Stimulated activated memory B cell treated with anti-CD40 and anti-IgM and Interleukin-4, amounts not matched to agents 10 μg/mL and 1 μg/mL and 100 μg/mL, for 72 hours (primary cell): ENCODE data around the gene ANKRD36C.
A peak's percentile ranks its signal among the peaks of the same experiment; 100 is the strongest.
"Not testable (repeated sequence)": the region's sequence is repeated elsewhere in the genome, so short reads cannot be mapped to it uniquely, and the experiment has no call there.

Source experiments
- ATAC-seq: fragments of 150-1000 bp; cut with Tn5 transposase; 2 replicates; pipeline ENCODE4 v1.10.0; 2021
- H3K27ac Mint-ChIP-seq: one replicate; pipeline ENCODE4 v1.8.0; 2022; ENCODE audit warnings: mild to moderate bottlenecking, mixed read lengths
- H3K27me3 Mint-ChIP-seq: one replicate; pipeline ENCODE4 v1.8.0; 2022; ENCODE audit warnings: mixed read lengths
- H3K36me3 Mint-ChIP-seq: one replicate; pipeline ENCODE4 v1.8.0; 2022; ENCODE audit warnings: mixed read lengths
- H3K4me1 Mint-ChIP-seq: one replicate; pipeline ENCODE4 v1.8.0; 2022; ENCODE audit warnings: mixed read lengths
- H3K4me3 Mint-ChIP-seq: one replicate; pipeline ENCODE4 v1.8.0; 2022; ENCODE audit warnings: mild to moderate bottlenecking, moderate library complexity, mixed read lengths
- H3K9me3 Mint-ChIP-seq: one replicate; pipeline ENCODE4 v1.8.0; 2022; ENCODE audit warnings: mixed read lengths

Gene ANKRD36C

GRCh38 chr2:95894443-95894842, 97.2 kb downstream of the ANKRD36C start:
- not testable (repeated sequence) for H3K4me1 Mint-ChIP-seq, H3K9me3 Mint-ChIP-seq, H3K27me3 Mint-ChIP-seq, H3K4me3 Mint-ChIP-seq, H3K27ac Mint-ChIP-seq, ATAC-seq
- peaks cover 37% of the 10 kb centered on the region for H3K36me3 Mint-ChIP-seq

- not testable (repeated sequence) for H3K27me3 Mint-ChIP-seq, H3K27ac Mint-ChIP-seq, H3K4me3 Mint-ChIP-seq, H3K4me1 Mint-ChIP-seq, ATAC-seq, H3K9me3 Mint-ChIP-seq
- H3K36me3 Mint-ChIP-seq, result peaks cover 26% of the 10 kb centered on the region
Observed at GRCh38 chr2:95867929-95868328, 123.7 kb downstream of the ANKRD36C start.

- not testable (repeated sequence) for H3K27me3 Mint-ChIP-seq, H3K4me1 Mint-ChIP-seq, ATAC-seq, H3K4me3 Mint-ChIP-seq, H3K9me3 Mint-ChIP-seq, H3K27ac Mint-ChIP-seq
- H3K36me3 Mint-ChIP-seq, result peaks cover 18% of the 10 kb centered on the region
Observed at GRCh38 chr2:95867047-95867677, 124.5 kb downstream of the ANKRD36C start.

DNA sequence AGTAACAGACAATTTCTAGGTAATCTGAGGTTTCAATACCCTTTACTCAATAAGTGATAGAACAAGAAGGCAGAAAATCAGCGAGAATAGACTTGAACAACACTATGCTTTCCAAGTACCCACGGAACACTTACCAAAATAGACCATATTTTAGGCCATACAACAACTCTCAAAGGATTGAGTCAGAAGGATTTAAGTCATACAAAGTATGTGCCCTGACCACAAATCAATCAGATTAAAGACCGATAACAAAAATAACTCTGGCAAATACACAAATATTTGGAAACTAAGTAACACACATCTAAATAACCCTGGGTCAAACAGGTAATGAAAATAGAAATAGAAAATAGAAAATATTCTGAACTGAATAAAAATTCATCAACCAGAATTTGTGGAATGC, 129.5 kb downstream of the ANKRD36C start:
- peaks cover 18% of the 10 kb centered on the region for H3K36me3 Mint-ChIP-seq
- H3K4me1 Mint-ChIP-seq, H3K27ac Mint-ChIP-seq, H3K27me3 Mint-ChIP-seq, ATAC-seq, H3K9me3 Mint-ChIP-seq, H3K4me3 Mint-ChIP-seq: not testable (repeated sequence)

DNA sequence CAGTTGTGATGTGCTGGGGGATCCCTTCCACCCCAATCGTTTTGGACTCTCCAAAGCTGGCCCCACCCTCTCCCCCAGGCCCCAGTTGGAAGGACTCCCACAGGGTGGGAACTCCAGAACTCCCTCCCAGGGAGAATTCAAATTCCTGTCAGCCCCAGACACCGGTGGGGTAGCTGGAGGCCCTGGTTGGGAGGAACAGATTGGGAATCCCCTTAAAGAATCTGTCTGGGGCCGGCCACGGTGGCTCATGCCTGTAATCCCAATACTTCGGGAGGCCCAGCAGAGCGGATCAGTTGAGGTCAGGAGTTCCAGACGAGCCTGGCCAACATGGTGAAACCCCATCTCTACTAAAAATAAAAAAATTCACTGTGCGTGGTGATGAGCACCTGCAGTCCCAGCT, 155.5 kb downstream of the ANKRD36C start:
- Mint-ChIP-seq H3K27me3 (no peaks in the 10 kb centered on the region), H3K4me1 (no peaks in the 10 kb centered on the region), H3K36me3 (peaks cover 57% of the 10 kb centered on the region), H3K4me3 (no peak overlapping the region), H3K27ac (no peak overlapping the region), H3K9me3 (no peaks in the 10 kb centered on the region)
- ATAC-seq, result no peak

GRCh38 chr2:95834077-95835013, 157.3 kb downstream of the ANKRD36C start:
- not testable (repeated sequence) for H3K27me3 Mint-ChIP-seq, ATAC-seq, H3K4me3 Mint-ChIP-seq, H3K9me3 Mint-ChIP-seq, H3K27ac Mint-ChIP-seq, H3K4me1 Mint-ChIP-seq
- peaks cover 71% of the 10 kb centered on the region for H3K36me3 Mint-ChIP-seq

GRCh38 chr2:95824218-95824617, 167.4 kb downstream of the ANKRD36C start:
- Mint-ChIP-seq H3K36me3 (peaks cover 27% of the 10 kb centered on the region), H3K9me3 (peaks cover 27% of the 10 kb centered on the region)
- H3K27ac Mint-ChIP-seq, H3K4me1 Mint-ChIP-seq, H3K27me3 Mint-ChIP-seq, H3K4me3 Mint-ChIP-seq, ATAC-seq: not testable (repeated sequence)

- H3K9me3 Mint-ChIP-seq, result peaks cover 30% of the 10 kb centered on the region
- not testable (repeated sequence) for ATAC-seq, H3K27ac Mint-ChIP-seq, H3K4me1 Mint-ChIP-seq, H3K27me3 Mint-ChIP-seq, H3K4me3 Mint-ChIP-seq
- peaks cover 40% of the 10 kb centered on the region for H3K36me3 Mint-ChIP-seq
Observed at GRCh38 chr2:95817521-95817920, 174.1 kb downstream of the ANKRD36C start.

DNA sequence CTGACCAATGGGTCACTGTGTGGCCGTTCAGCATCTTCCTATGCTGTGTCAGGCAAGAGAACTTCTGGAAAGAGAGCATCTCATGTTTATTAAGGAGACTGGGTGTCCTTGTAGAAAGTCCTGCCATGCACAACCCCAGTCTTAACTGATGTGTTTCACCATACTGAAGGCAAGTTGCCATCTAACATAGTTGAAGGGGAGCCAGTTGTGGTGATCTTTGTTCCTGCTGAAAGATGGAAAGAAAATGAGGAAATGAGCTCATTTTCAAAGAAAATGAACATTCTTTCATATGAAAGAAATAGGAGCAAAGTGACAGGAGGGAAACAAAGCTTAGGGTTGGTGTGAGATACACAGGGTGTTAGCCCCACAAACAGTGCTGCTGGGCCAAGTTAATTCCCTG, 178.3 kb downstream of the ANKRD36C start:
- not testable (repeated sequence) for ATAC-seq, H3K4me1 Mint-ChIP-seq, H3K4me3 Mint-ChIP-seq, H3K27me3 Mint-ChIP-seq, H3K27ac Mint-ChIP-seq
- H3K9me3 Mint-ChIP-seq, result peaks cover 12% of the 10 kb centered on the region
- H3K36me3 Mint-ChIP-seq, result peaks cover 48% of the 10 kb centered on the region

- Mint-ChIP-seq H3K9me3 (peaks cover 14% of the 10 kb centered on the region), H3K27me3 (no peaks in the 10 kb centered on the region), H3K4me3 (no peak overlapping the region), H3K4me1 (no peaks in the 10 kb centered on the region), H3K36me3 (peaks cover 13% of the 10 kb centered on the region), H3K27ac (no peak overlapping the region)
- no peak for ATAC-seq
Observed at GRCh38 chr2:95799892-95800291, 191.7 kb downstream of the ANKRD36C start.

DNA sequence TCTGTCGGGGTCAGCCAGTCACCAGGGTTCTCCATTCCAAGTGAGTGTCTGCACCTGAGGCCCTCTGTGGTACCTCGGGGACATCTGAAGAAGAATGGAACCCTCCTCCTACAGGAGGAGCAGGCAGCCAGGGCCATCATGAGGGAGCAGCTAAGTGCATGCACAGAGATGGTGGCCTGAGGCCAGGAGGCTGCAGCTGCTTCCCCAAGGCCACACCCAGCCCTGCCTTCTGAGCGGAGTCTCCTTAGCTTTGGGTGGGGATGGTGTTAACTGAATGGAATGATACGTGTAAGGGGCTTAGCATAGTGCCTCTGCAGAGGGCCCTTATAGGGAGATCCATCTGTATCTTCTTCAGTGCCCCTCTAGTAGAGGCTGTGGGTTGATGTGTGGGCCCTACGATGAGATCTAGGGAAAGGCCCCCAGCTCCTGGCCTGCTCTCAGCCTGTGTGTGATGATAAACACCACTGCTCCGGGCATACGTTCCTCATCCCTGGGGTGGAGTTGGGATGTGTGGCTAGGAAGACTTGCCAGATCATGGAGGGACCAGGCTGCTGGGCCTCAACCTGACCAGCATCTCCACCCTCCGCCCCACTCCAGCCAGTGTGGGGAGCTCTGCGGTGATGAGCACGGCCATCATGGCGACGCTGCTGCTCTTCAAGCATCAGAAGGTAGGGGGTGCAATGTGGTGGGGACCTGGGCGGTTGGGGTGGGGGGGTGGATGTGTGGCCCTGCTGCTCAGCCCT, 192.3 kb downstream of the ANKRD36C start:
- H3K4me1 Mint-ChIP-seq, H3K9me3 Mint-ChIP-seq, H3K27ac Mint-ChIP-seq, H3K4me3 Mint-ChIP-seq, ATAC-seq, H3K36me3 Mint-ChIP-seq, H3K27me3 Mint-ChIP-seq: not testable (repeated sequence)

- ATAC-seq, H3K4me3 Mint-ChIP-seq, H3K4me1 Mint-ChIP-seq, H3K9me3 Mint-ChIP-seq, H3K36me3 Mint-ChIP-seq, H3K27me3 Mint-ChIP-seq, H3K27ac Mint-ChIP-seq: not testable (repeated sequence)
Observed at GRCh38 chr2:95796249-95797099, 195.2 kb downstream of the ANKRD36C start.

DNA sequence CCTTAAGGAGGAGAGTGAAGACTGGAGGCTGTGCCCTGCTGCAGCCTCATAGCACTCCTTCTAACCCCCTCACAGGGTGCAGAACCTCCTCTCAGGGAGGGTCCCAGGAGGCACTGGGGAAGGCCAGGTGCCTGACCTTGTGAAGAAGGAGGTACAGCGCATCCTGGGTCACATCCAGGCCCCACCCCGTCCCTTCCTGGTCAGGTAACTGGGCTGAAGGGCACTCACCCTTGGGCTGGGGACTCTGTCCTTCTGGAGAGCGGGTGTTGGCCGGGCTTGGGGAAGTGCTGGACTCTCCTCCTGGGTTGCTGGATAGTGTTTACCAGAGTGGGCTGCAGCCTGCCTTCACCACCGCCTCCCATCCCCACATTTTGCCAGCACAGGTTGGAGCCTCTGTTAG, 197.7 kb downstream of the ANKRD36C start:
- H3K9me3 Mint-ChIP-seq, ATAC-seq, H3K4me1 Mint-ChIP-seq, H3K36me3 Mint-ChIP-seq, H3K27ac Mint-ChIP-seq, H3K27me3 Mint-ChIP-seq, H3K4me3 Mint-ChIP-seq: not testable (repeated sequence)

- not testable (repeated sequence) for H3K4me3 Mint-ChIP-seq, H3K27me3 Mint-ChIP-seq, ATAC-seq, H3K4me1 Mint-ChIP-seq, H3K9me3 Mint-ChIP-seq, H3K27ac Mint-ChIP-seq, H3K36me3 Mint-ChIP-seq
Observed at GRCh38 chr2:95790180-95790579, 201.4 kb downstream of the ANKRD36C start.

DNA sequence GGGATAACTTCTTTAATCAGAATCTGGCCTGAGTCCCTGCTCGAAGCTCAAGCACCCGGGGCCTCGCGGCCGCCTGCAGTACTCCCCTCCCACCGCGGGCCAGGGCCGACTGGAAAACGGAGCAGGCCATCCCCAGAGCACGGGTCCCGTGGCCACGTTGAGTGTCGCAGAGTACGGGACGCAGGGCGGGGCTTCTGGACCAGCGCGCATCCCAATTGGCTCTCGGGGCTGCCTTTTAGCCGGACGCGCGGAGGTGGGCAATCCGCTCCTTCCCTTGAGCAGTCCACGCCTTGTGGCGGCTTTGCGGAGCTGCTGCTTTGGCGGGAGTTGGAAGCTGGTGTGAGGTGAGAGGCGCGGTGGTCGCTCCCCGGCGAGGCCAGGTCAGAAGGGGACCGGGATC, 202.2 kb downstream of the ANKRD36C start:
- not testable (repeated sequence) for H3K4me1 Mint-ChIP-seq
- peak; percentile 50 for ATAC-seq

More for the DNA sequence above, 202.2 kb downstream of the ANKRD36C start:
- not testable (repeated sequence) for H3K27me3 Mint-ChIP-seq, H3K9me3 Mint-ChIP-seq, H3K36me3 Mint-ChIP-seq, H3K4me3 Mint-ChIP-seq, H3K27ac Mint-ChIP-seq
